Stimulated activated CD4-positive, alpha-beta T cell treated with anti-CD3 and anti-CD28 coated beads, Interleukin-2, amount 100 ng/mL, for 48 hours (primary cell): ENCODE results near the gene KIAA0232.

ENCODE experiments used
- DNase-seq, 2 donors: peaks; one replicate each; pipeline ENCODE4 v3.0.0-alpha.2; 2020

KIAA0232 gene, protein sequence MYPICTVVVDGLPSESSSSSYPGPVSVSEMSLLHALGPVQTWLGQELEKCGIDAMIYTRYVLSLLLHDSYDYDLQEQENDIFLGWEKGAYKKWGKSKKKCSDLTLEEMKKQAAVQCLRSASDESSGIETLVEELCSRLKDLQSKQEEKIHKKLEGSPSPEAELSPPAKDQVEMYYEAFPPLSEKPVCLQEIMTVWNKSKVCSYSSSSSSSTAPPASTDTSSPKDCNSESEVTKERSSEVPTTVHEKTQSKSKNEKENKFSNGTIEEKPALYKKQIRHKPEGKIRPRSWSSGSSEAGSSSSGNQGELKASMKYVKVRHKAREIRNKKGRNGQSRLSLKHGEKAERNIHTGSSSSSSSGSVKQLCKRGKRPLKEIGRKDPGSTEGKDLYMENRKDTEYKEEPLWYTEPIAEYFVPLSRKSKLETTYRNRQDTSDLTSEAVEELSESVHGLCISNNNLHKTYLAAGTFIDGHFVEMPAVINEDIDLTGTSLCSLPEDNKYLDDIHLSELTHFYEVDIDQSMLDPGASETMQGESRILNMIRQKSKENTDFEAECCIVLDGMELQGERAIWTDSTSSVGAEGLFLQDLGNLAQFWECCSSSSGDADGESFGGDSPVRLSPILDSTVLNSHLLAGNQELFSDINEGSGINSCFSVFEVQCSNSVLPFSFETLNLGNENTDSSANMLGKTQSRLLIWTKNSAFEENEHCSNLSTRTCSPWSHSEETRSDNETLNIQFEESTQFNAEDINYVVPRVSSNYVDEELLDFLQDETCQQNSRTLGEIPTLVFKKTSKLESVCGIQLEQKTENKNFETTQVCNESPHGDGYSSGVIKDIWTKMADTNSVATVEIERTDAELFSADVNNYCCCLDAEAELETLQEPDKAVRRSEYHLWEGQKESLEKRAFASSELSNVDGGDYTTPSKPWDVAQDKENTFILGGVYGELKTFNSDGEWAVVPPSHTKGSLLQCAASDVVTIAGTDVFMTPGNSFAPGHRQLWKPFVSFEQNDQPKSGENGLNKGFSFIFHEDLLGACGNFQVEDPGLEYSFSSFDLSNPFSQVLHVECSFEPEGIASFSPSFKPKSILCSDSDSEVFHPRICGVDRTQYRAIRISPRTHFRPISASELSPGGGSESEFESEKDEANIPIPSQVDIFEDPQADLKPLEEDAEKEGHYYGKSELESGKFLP (N-terminal part only)

GRCh38 chr4:6782147-6782845 lies at the start of gene KIAA0232:
Gene KIAA0232, plus strand, starts transcription at chr4:6782727. Its CDS starts 41,727 bp downstream, at chr4:6824454.
- peak; percentile 80 to 88 for DNase-seq

GRCh38 chr4:6733358-6734164 lies 49.0 kb upstream of the KIAA0232 start:
- DNase-seq, result no peak

GRCh38 chr4:6734165-6734786 lies 48.3 kb upstream of the KIAA0232 start:
- no peak for DNase-seq

- DNase-seq, result no peak
These were observed 42.6 kb upstream of the KIAA0232 start for GRCh38 chr4:6739920-6740319.

DNA sequence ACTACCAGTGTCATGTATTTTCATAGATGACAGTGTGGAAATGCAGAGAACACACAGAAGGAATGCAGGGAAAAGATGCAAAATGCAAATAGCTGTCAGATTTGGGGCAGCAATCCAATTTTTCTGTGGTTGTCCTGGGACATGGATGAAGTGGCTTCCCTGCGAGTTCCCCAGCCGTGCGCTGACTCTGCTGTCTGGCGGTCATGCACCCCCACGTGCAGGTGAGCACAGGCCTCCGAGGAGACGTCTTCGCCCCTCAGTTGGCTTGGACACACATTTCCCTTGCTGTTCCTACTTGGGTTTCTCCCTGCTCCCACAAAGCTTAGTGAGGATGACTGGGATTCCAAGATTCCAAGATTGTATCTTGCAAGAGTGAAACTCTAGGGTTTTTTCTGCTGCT lies 42.2 kb upstream of the KIAA0232 start:
- no peak for DNase-seq

GRCh38 chr4:6742507-6742906 lies 40.0 kb upstream of the KIAA0232 start:
- DNase-seq, result no peak

DNA sequence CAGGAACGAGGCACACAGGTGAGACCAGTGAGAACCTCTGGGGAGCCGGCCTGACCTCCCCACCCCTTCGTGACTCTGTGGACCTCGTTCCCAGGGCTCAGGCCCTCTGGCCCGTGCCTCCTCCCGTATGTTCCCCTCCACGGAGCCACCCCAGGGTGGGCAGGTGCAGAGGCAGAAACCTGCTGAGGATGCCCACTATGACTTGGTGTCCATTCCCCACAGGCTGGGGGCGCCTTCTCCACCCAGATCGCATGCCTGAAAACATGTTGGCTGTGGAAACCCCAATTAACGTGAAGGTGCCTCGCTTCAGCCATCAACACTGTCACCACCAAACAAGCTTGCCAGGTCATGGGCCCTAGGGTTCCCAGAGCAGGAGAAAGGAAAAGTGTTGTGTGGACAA lies 39.5 kb upstream of the KIAA0232 start:
- no peak for DNase-seq

GRCh38 chr4:6746721-6747293 lies 35.7 kb upstream of the KIAA0232 start:
- DNase-seq, result no peak

- no peak for DNase-seq
These were observed 35.1 kb upstream of the KIAA0232 start for GRCh38 chr4:6747294-6748051.

GRCh38 chr4:6748286-6748685 lies 34.2 kb upstream of the KIAA0232 start:
- DNase-seq, result no peak

DNA sequence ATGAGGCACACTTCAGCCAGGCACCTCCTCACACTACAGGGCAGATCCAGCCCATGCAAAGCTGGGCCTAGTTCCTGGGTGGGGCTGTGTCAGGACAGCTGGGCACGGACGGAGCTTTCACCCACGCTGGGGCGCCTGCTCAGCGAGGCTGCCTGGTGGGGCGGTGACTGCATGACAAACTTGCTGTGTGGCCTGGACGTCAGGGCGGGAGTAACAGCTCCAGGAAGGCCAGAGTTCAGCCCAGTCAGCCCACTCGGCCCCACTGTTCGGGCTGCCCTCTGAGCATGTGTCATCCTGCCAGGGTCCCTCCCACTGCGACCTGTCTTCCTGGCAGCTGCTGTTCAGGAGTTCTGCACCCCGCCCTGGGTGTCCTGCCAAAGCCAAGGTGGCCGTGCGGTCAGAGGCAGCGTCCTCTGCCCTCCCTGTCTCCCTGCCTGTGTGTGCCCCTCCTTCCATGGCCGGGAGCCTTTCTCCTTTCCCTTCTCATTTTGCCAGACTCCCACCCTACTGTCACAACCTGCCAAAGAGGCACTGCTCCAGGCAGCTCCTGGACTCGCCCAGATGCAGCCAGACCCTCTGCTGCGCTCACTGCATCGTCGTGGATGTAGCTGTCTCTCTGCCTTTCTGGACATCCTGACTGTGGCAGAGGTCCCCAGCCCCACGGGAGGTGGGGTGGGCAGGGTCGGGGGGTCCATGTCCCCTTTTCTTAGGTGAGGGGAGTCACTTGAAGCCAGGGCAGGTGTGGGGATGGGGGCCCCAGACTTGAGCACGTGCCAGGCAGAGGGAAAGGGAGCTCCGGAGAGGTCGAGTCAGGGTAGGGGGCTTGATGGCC lies 33.0 kb upstream of the KIAA0232 start:
- no peak for DNase-seq

DNA sequence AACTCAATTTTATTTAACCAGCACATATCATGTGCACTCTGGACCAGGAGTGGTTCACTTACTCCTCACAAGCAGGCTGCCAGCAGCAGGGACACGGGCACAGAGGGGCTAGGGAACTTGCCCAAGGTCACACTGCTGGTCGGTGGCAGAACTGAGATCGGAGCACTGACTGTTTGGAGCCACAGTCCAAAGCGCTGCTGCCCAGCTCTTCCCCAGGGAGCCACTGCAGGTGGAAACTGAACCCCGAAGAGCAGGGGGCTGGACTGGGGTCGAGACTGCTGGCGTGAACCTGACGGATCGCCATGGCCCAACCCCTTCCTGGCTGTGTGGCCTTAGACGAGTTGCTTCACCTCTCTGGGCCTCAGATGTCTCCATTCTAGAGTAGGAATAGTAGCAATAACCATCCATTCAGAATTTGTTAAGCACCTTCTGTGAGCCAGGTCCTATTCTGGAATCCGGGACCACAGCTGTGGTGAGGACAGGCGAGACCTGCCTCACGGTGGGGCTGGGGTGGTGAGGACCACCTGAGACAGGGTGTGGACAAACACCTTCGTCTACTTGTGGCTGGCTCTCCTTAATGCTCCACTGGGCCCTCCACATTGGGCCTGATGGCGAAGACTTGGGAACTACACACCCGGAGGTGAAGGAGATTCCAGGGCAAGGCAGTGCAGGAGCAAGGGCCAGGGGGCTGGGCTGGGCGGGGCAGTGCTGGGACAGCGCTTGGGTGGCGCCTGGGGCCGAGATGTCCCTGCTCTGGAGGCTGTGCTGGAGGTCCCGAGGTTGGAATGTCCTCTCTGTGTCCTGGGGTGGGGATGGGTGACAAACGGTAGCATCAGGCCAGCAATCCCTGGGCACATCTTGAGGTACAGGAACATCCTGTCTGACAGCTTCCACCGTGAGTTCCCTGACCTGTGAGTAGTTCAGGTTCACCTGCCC lies 32.0 kb upstream of the KIAA0232 start:
- no peak for DNase-seq

GRCh38 chr4:6751611-6752485 lies 30.7 kb upstream of the KIAA0232 start:
- no peak for DNase-seq

GRCh38 chr4:6752486-6752829 lies 30.1 kb upstream of the KIAA0232 start:
- DNase-seq, result no peak

GRCh38 chr4:6753103-6753560 lies 29.4 kb upstream of the KIAA0232 start:
- DNase-seq, result no peak

- no peak for DNase-seq
These were observed 28.6 kb upstream of the KIAA0232 start for GRCh38 chr4:6753891-6754290.
